SK-N-SH (cell line): ENCODE results near the gene DCAF10. TPM values are rescaled to one million over a fixed set of nuclear protein-coding genes. Genes with fewer than 3 reads are reported as not detected.

ENCODE experiments used
- CTCF ChIA-PET: fragments of 300-600, 350-600 bp; formaldehyde crosslinking; extraction: SDS; loops from one replicate; lab custom pipeline; 2021; lab: Yijun Ruan, JAX
- POLR2A ChIA-PET: fragments of 350-600 bp; sonication (Branson Sonifier 250); formaldehyde crosslinking; extraction: SDS; loops from one replicate; lab custom pipeline; 2020; ENCODE audit warnings: antibody characterized with exemption, inconsistent platforms; lab: Yijun Ruan, JAX
- DNase-seq: peaks from one replicate; pipeline ENCODE4 v3.0.0; 2012
- H2AFZ ChIP-seq: fragments of 200-600 bp; sonication (generic); 2 replicates; pipeline ENCODE4 v1.8.1; 2016; ENCODE audit warnings: antibody characterized with exemption, mild to moderate bottlenecking, low read depth
- H3F3A ChIP-seq: fragments of 200-600 bp; sonication (generic); replicated peaks from 2 replicates; pipeline ENCODE3; 2016; ENCODE audit warnings: antibody characterized with exemption, mild to moderate bottlenecking; ENCODE audit not compliant: insufficient read depth
- H3K27ac ChIP-seq, 2 experiments: fragments of 200-500 bp in 1 of 2; fragments of 200-600 bp in 1 of 2; sonication (Bioruptor generic) in 1 of 2; sonication (generic), shearing (Covaris generic) in 1 of 2; 2 replicates each; pipeline versions ENCODE4 v1.5.1 to v1.6.1; 2014 to 2016; ENCODE audit warnings: low read depth in 2 of 2, inconsistent platforms in 1 of 2, low read length in 1 of 2, mild to moderate bottlenecking in 1 of 2, mixed read lengths in 1 of 2
- H3K27me3 ChIP-seq: fragments of 200-600 bp; sonication (generic), shearing (Covaris generic); 2 replicates; pipeline ENCODE4 v1.6.1; 2016; ENCODE audit warnings: mixed run types; ENCODE audit not compliant: insufficient read depth
- H3K36me3 ChIP-seq, 2 experiments: fragments of 200-500 bp in 1 of 2; fragments of 200-600 bp in 1 of 2; sonication (Bioruptor generic) in 1 of 2; sonication (generic) in 1 of 2; replicated peaks in 1 of 2; 2 replicates each; pipeline versions ENCODE3 to v1.5.1; 2014 to 2016; ENCODE audit warnings: low read length in 1 of 2, mild to moderate bottlenecking in 1 of 2; ENCODE audit not compliant: insufficient read depth in 2 of 2, control insufficient read depth in 1 of 2
- H3K4me1 ChIP-seq, 2 experiments: fragments of 200-500 bp in 1 of 2; fragments of 200-600 bp in 1 of 2; sonication (Bioruptor generic) in 1 of 2; sonication (generic), shearing (Covaris generic) in 1 of 2; 2 replicates each; pipeline versions ENCODE4 v1.5.1 to v1.6.1; 2014 to 2016; ENCODE audit warnings: low read depth in 1 of 2, low read length in 1 of 2, mixed run types in 1 of 2; ENCODE audit not compliant: insufficient read depth in 2 of 2, control insufficient read depth in 1 of 2
- H3K4me2 ChIP-seq: fragments of 200-600 bp; sonication (generic), shearing (Covaris generic); 2 replicates; pipeline ENCODE4 v1.6.1; 2017; ENCODE audit warnings: mixed run types
- H3K4me3 ChIP-seq, 2 experiments: fragments of 200-500 bp in 1 of 2; fragments of 200-600 bp in 1 of 2; sonication (Bioruptor generic) in 1 of 2; sonication (generic), shearing (Covaris generic) in 1 of 2; 2 replicates each; pipeline versions ENCODE4 v1.5.1 to v1.8.1; 2014 to 2016; ENCODE audit warnings: low read depth in 2 of 2, inconsistent platforms in 1 of 2, low read length in 1 of 2, mild to moderate bottlenecking in 1 of 2, mixed read lengths in 1 of 2, moderate library complexity in 1 of 2
- H3K79me2 ChIP-seq: fragments of 200-600 bp; sonication (generic); 2 replicates; pipeline ENCODE4 v1.8.1; 2017; ENCODE audit warnings: mild to moderate bottlenecking; ENCODE audit not compliant: insufficient read depth
- H3K9ac ChIP-seq: fragments of 200-600 bp; sonication (generic); 2 replicates; pipeline ENCODE4 v1.6.1; 2017; ENCODE audit warnings: mixed run types
- H3K9me2 ChIP-seq: fragments of 200-600 bp; sonication (generic); 2 replicates; pipeline ENCODE4 v1.6.1; 2017; ENCODE audit warnings: mixed run types
- H3K9me3 ChIP-seq: fragments of 200-600 bp; sonication (generic); 2 replicates; pipeline ENCODE4 v1.6.1; 2017; ENCODE audit warnings: mixed run types, mild to moderate bottlenecking, moderate library complexity
- H4K20me1 ChIP-seq: fragments of 200-600 bp; sonication (generic); 2 replicates; pipeline ENCODE4 v1.6.1; 2017; ENCODE audit warnings: mild to moderate bottlenecking, mixed run types; ENCODE audit not compliant: insufficient read depth
- ELF1 ChIP-seq: IDR thresholded peaks from 2 replicates; pipeline ENCODE4 v1.4.0; 2012
- FOXJ3 ChIP-seq: sonication (generic); formaldehyde crosslinking; IDR thresholded peaks from 2 replicates; pipeline ENCODE4 v1.5.1; 2020; ENCODE audit warnings: mild to moderate bottlenecking, missing genetic modification reagents
- GATA2 ChIP-seq: sonication (generic); formaldehyde crosslinking; IDR thresholded peaks from 2 replicates; pipeline ENCODE4 v1.5.0; 2020; ENCODE audit warnings: mild to moderate bottlenecking, missing genetic modification reagents
- MEF2A ChIP-seq: IDR thresholded peaks from 2 replicates; pipeline ENCODE4 v1.4.0; 2012; ENCODE audit warnings: low read depth, borderline replicate concordance
- MXI1 ChIP-seq: IDR thresholded peaks from 2 replicates; pipeline ENCODE4 v1.6.1; 2012; ENCODE audit warnings: mild to moderate bottlenecking, low read depth, low read length, improper control_type of control experiment
- PBX3 ChIP-seq: IDR thresholded peaks from 2 replicates; pipeline ENCODE4; 2012
- POLR2AphosphoS5 ChIP-seq: IDR thresholded peaks from 2 replicates; pipeline ENCODE4 v1.6.1; 2012; ENCODE audit warnings: low read depth, low read length
- RFX5 ChIP-seq: IDR thresholded peaks from 2 replicates; pipeline ENCODE4 v1.6.1; 2012; ENCODE audit warnings: mild to moderate bottlenecking, improper control_type of control experiment, low read length
- SIN3A ChIP-seq: IDR thresholded peaks from 2 replicates; pipeline ENCODE4 v1.6.1; 2012; ENCODE audit warnings: low read depth, mild to moderate bottlenecking, low read length, moderate library complexity, borderline replicate concordance
- TAF1 ChIP-seq: IDR thresholded peaks from 2 replicates; pipeline ENCODE4 v1.6.1; 2012; ENCODE audit warnings: low read depth, mild to moderate bottlenecking, low read length, moderate library complexity, borderline replicate concordance
- TEAD4 ChIP-seq: IDR thresholded peaks from 2 replicates; pipeline ENCODE4 v1.4.0; 2012; ENCODE audit warnings: mild to moderate bottlenecking, borderline replicate concordance; ENCODE audit not compliant: insufficient read depth
- WGBS: methylation state at CpG from one replicate; pipeline ENCODE4 v1.1.6; 2017; ENCODE audit warnings: low lambda C conversion rate; 5-methylcytosine and 5-hydroxymethylcytosine counted together
- polyA plus RNA-seq, 3 experiments: library from polyadenylated mRNA; depleted of rRNA; stranded (reverse); fragments of >200 nt; gene quantifications; 2 replicates each; pipeline ENCODE4 v1.2.3, GENCODE V29; 2012
- TF ChIP-seq, protein P1 (sequence below): IDR thresholded peaks from 2 replicates; pipeline ENCODE4 v1.4.0; 2012; ENCODE audit warnings: low read depth, borderline replicate concordance
- TF ChIP-seq, protein P2 (sequence below): fragments of 200-600 bp; sonication (generic); IDR thresholded peaks from 2 replicates; pipeline ENCODE4 v1.6.1; 2017; ENCODE audit warnings: antibody characterized with exemption, mild to moderate bottlenecking, moderate library complexity

The DCAF10 gene
- polyA plus RNA-seq, 1 of the 3 experiments (the other 2 are of a cell fraction), result 11.8 TPM

GRCh38 chr9:37812773-37813379, 12.3 kb downstream of the DCAF10 start:
- WGBS, result 97% methylated on average over 5 of the region's 5 CpGs

GRCh38 chr9:37818849-37819248, 18.3 kb downstream of the DCAF10 start:
- Histone ChIP-seq H3K4me3 (no peak overlapping the region), H3K9ac (no peak overlapping the region), H4K20me1 (peaks cover 28% of the 10 kb centered on the region; the same call in 1 of the 2 replicates), H3K27ac (no peak overlapping the region), H2AFZ (no peak overlapping the region), H3K36me3 (peaks cover 29 to 36% of the 10 kb centered on the region in 2 experiments), H3K79me2 (peaks cover 72% of the 10 kb centered on the region), H3K4me1 (no peaks in the 10 kb centered on the region; a peak in 1 of 4 replicates), H3K9me3 (no peaks in the 10 kb centered on the region), H3K9me2 (no peaks in the 10 kb centered on the region), H3F3A (peaks cover 3% of the 10 kb centered on the region), H3K27me3 (no peaks in the 10 kb centered on the region), H3K4me2 (no peak overlapping the region)
- no peak for DNase-seq
- ChIA-PET CTCF (no interaction called here), POLR2A (no interaction called here)
- no peak for TF ChIP-seq TEAD4
- TF ChIP-seq, protein P1, sequence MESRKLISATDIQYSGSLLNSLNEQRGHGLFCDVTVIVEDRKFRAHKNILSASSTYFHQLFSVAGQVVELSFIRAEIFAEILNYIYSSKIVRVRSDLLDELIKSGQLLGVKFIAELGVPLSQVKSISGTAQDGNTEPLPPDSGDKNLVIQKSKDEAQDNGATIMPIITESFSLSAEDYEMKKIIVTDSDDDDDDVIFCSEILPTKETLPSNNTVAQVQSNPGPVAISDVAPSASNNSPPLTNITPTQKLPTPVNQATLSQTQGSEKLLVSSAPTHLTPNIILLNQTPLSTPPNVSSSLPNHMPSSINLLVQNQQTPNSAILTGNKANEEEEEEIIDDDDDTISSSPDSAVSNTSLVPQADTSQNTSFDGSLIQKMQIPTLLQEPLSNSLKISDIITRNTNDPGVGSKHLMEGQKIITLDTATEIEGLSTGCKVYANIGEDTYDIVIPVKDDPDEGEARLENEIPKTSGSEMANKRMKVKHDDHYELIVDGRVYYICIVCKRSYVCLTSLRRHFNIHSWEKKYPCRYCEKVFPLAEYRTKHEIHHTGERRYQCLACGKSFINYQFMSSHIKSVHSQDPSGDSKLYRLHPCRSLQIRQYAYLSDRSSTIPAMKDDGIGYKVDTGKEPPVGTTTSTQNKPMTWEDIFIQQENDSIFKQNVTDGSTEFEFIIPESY, result no peak
- TF ChIP-seq RFX5, result no peak
- TF ChIP-seq TAF1, result no peak
- TF ChIP-seq, protein P2, sequence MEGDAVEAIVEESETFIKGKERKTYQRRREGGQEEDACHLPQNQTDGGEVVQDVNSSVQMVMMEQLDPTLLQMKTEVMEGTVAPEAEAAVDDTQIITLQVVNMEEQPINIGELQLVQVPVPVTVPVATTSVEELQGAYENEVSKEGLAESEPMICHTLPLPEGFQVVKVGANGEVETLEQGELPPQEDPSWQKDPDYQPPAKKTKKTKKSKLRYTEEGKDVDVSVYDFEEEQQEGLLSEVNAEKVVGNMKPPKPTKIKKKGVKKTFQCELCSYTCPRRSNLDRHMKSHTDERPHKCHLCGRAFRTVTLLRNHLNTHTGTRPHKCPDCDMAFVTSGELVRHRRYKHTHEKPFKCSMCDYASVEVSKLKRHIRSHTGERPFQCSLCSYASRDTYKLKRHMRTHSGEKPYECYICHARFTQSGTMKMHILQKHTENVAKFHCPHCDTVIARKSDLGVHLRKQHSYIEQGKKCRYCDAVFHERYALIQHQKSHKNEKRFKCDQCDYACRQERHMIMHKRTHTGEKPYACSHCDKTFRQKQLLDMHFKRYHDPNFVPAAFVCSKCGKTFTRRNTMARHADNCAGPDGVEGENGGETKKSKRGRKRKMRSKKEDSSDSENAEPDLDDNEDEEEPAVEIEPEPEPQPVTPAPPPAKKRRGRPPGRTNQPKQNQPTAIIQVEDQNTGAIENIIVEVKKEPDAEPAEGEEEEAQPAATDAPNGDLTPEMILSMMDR, result no peak
- no peak for TF ChIP-seq GATA2 (CRISPR knock-in tag)
- no peak for TF ChIP-seq ELF1
- 94% methylated on average over 2 of the region's 2 CpGs for WGBS

More at GRCh38 chr9:37812773-37813379, 12.3 kb downstream of the DCAF10 start:
- Histone ChIP-seq H3F3A (peaks cover 3% of the 10 kb centered on the region), H3K4me3 (no peak overlapping the region), H3K27me3 (no peaks in the 10 kb centered on the region), H3K4me2 (no peak overlapping the region), H3K27ac (no peak overlapping the region), H4K20me1 (peaks cover 31% of the 10 kb centered on the region), H3K9me2 (no peaks in the 10 kb centered on the region), H3K79me2 (peaks cover 92% of the 10 kb centered on the region), H2AFZ (no peak overlapping the region), H3K9me3 (no peaks in the 10 kb centered on the region), H3K4me1 (no peaks in the 10 kb centered on the region), H3K9ac (no peak overlapping the region), H3K36me3 (peaks cover 0 to 18% of the 10 kb centered on the region in 2 experiments)
- TF ChIP-seq SIN3A (no peak), PBX3 (no peak), FOXJ3 (CRISPR knock-in tag) (no peak), MXI1 (no peak), POLR2AphosphoS5 (no peak), MEF2A (no peak)
- TF ChIP-seq, protein P2, result no peak
- no peak for DNase-seq
- CTCF ChIA-PET, result no interaction called here
- POLR2A ChIA-PET, result no interaction called here
